ENCODE measurements around the gene TOM1L2. TPM values are rescaled to one million over a fixed set of nuclear protein-coding genes. Genes with fewer than 3 reads are reported as not detected.

Gene TOM1L2
- total and polyA plus RNA-seq, 9 donors = 18.5 to 40.1 (median 30.2) TPM

DNA sequence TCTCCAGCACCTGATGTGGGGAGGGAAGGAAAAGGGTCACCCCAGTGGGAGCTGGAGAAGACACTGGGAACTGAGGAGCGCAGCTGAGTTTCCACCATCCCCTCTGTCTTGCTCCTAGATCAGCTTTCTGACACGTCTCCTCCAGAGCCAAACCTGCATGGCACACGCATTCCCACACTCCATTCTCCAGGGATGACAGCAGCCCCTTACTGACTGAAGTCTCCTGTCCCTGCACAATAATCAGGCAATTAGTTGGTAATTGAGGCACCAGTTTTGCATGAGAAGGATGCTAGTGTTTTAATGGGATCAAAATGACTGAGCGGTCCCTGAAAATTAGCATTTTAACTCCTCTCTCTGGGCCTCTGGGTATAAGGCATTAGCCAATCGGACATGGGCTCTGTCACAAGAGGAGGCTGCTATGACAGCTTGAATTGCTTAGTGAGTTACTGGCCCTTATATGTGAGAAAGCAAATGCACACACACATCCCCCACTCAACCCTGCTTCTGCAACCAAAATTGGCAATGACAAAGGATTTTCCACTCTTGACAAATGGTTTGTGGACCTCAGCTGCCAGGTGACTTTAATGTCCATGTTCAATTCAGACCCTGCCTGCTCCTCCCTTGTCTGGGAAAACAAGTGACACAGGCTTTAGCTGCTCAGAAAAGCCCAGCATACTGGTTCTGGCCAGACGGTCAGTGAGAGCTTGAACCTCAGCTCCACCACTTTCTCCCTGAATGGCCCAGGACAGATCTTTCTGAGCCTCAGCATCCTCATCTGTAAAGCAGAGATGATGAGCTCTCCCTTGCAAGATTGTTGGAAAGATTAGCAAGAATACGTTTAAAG lies 78.2 kb downstream of the TOM1L2 start:
- peaks cover 70% of the 10 kb centered on the region for H3K36me3 ChIP-seq (ENCODE audit: control insufficient read depth, insufficient read depth, low read length)
- H3K27ac ChIP-seq (ENCODE audit: low read length) = no peak overlapping the region
- WGBS (ENCODE audit: insufficient coverage) = 86% methylated on average over 1 of the region's 7 CpGs
- DNase-seq = no peak
- H3K27me3 ChIP-seq (ENCODE audit: control insufficient read depth, insufficient read depth, low read length) = no peaks in the 10 kb centered on the region
- H3K4me1 ChIP-seq (ENCODE audit: control insufficient read depth, insufficient read depth, low read length) = no peaks in the 10 kb centered on the region
- H3K4me3 ChIP-seq (ENCODE audit: low read length) = no peak overlapping the region
- no peaks in the 10 kb centered on the region for H3K9me3 ChIP-seq (replicated peaks; ENCODE audit: control insufficient read depth, low read depth, low read length)

DNA sequence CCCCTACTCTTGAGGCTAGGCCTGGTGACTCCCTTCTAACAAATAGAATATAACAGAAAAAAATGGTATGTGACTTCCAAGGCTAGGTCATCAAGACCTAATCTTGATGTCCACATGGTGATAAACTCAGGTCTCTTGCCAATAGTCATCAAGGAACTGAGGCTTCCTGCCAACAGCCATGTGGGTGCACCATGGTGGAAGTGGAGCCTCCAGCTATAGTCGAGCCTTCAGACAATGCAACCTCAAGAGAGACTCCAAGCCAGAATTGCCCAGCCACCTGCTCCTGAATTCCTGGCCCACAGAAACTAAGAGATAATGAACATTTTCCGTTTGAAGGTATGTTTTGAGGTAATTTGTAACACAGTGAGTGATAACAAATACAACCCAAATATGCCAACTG lies 79.5 kb downstream of the TOM1L2 start:
- H3K4me1 ChIP-seq (ENCODE audit: control insufficient read depth, insufficient read depth, low read length) = peaks cover 8% of the 10 kb centered on the region
- peaks cover 73% of the 10 kb centered on the region for H3K36me3 ChIP-seq (ENCODE audit: control insufficient read depth, insufficient read depth, low read length)
- H3K27ac ChIP-seq (ENCODE audit: low read length) = no peak overlapping the region
- H3K9me3 ChIP-seq (replicated peaks; ENCODE audit: control insufficient read depth, low read depth, low read length) = no peaks in the 10 kb centered on the region
- H3K4me3 ChIP-seq (ENCODE audit: low read length) = no peak overlapping the region
- DNase-seq = no peak
- WGBS (ENCODE audit: insufficient coverage) = 80% methylated on average over 1 of the region's 2 CpGs
- H3K27me3 ChIP-seq (ENCODE audit: control insufficient read depth, insufficient read depth, low read length) = no peaks in the 10 kb centered on the region

DNA sequence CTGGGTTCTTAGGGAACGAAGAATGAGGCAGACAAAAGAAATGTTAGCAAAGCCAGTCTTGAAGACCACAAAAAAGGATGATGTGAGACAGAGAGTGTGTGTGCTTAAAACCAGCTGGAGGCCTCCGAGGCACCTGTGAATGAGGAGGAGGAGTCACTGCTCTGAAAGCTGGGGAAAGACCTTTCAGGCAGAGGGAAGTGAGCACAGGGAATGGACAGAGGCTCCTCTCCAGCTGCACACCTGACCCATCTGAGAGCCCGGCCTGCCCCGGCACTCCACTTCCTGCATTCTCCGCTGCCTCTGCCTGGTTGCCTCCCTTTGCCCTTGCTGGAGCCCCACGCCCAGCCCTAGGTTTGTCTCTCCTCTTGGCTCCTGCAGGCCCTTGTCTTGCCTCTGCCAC lies 80.2 kb downstream of the TOM1L2 start:
- 83% methylated on average over 5 of the region's 6 CpGs for WGBS (ENCODE audit: insufficient coverage)
- H3K27ac ChIP-seq (ENCODE audit: low read length) = no peak overlapping the region
- H3K9me3 ChIP-seq (replicated peaks; ENCODE audit: control insufficient read depth, low read depth, low read length) = no peaks in the 10 kb centered on the region
- H3K4me1 ChIP-seq (ENCODE audit: control insufficient read depth, insufficient read depth, low read length) = peaks cover 16% of the 10 kb centered on the region
- H3K4me3 ChIP-seq (ENCODE audit: low read length) = no peak overlapping the region
- no peak for DNase-seq
- H3K27me3 ChIP-seq (ENCODE audit: control insufficient read depth, insufficient read depth, low read length) = no peaks in the 10 kb centered on the region
- H3K36me3 ChIP-seq (ENCODE audit: control insufficient read depth, insufficient read depth, low read length) = peaks cover 73% of the 10 kb centered on the region

GRCh38 chr17:17890773-17891759 lies 81.1 kb downstream of the TOM1L2 start:
- H3K27ac ChIP-seq (ENCODE audit: low read length) = no peak overlapping the region
- peaks cover 64% of the 10 kb centered on the region for H3K36me3 ChIP-seq (ENCODE audit: control insufficient read depth, insufficient read depth, low read length)
- no peaks in the 10 kb centered on the region for H3K27me3 ChIP-seq (ENCODE audit: control insufficient read depth, insufficient read depth, low read length)
- H3K9me3 ChIP-seq (replicated peaks; ENCODE audit: control insufficient read depth, low read depth, low read length) = no peaks in the 10 kb centered on the region
- peaks cover 25% of the 10 kb centered on the region for H3K4me1 ChIP-seq (ENCODE audit: control insufficient read depth, insufficient read depth, low read length)
- 95% methylated on average over 3 of the region's 5 CpGs for WGBS (ENCODE audit: insufficient coverage)
- no peak overlapping the region for H3K4me3 ChIP-seq (ENCODE audit: low read length)
- DNase-seq = peak; percentile 41

DNA sequence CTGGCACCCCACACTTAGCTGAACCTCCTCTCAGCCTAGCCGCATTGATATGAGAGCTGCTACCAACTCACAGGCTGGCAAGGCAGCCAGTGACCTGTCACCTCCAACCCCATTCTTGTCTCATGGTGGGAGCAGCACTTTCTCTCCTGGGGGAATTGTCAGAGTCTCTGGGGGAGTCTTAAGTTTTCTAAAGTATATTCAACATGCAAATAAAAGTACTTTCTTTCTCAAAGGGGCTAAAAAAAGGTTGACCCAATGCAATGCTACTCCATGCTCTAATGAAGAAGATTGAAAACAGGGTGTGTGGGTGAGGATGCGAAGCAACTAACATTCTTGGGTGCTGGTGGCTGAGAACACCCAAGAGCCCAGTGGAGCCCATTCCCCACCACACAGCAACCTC lies 82.3 kb downstream of the TOM1L2 start:
- WGBS (ENCODE audit: insufficient coverage) = no CpG with 5 or more reads among the region's 2 CpGs
- peaks cover 34% of the 10 kb centered on the region for H3K4me1 ChIP-seq (ENCODE audit: control insufficient read depth, insufficient read depth, low read length)
- no peak for DNase-seq
- H3K27ac ChIP-seq (ENCODE audit: low read length) = no peak overlapping the region
- no peaks in the 10 kb centered on the region for H3K27me3 ChIP-seq (ENCODE audit: control insufficient read depth, insufficient read depth, low read length)
- no peaks in the 10 kb centered on the region for H3K9me3 ChIP-seq (replicated peaks; ENCODE audit: control insufficient read depth, low read depth, low read length)
- H3K36me3 ChIP-seq (ENCODE audit: control insufficient read depth, insufficient read depth, low read length) = peaks cover 53% of the 10 kb centered on the region
- H3K4me3 ChIP-seq (ENCODE audit: low read length) = no peak overlapping the region

DNA sequence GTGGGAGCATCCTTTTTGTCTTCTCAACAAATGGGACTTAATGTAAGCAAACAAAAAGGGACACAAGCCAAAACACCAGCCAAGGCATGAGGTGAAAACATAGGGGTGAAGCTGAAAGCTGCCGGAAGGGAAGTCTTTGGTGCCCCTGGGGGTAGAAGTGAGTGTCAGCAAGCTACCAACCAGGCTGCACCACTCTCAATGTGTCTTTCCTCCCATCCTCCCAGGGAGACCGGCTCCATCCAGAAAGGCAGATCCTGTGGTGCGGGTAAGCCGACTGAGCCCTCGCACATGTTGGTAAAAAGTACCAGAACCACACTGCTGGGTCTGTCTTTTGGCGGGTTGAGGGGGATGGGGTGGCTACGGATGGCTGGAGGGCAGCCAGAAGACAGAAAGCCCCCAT lies 83.4 kb downstream of the TOM1L2 start:
- H3K4me1 ChIP-seq (ENCODE audit: control insufficient read depth, insufficient read depth, low read length) = peaks cover 45% of the 10 kb centered on the region
- H3K27ac ChIP-seq (ENCODE audit: low read length) = no peak overlapping the region
- DNase-seq = no peak
- WGBS (ENCODE audit: insufficient coverage) = 53% methylated on average over 5 of the region's 7 CpGs
- H3K9me3 ChIP-seq (replicated peaks; ENCODE audit: control insufficient read depth, low read depth, low read length) = no peaks in the 10 kb centered on the region
- H3K36me3 ChIP-seq (ENCODE audit: control insufficient read depth, insufficient read depth, low read length) = peaks cover 51% of the 10 kb centered on the region
- H3K27me3 ChIP-seq (ENCODE audit: control insufficient read depth, insufficient read depth, low read length) = no peaks in the 10 kb centered on the region
- no peak overlapping the region for H3K4me3 ChIP-seq (ENCODE audit: low read length)

DNA sequence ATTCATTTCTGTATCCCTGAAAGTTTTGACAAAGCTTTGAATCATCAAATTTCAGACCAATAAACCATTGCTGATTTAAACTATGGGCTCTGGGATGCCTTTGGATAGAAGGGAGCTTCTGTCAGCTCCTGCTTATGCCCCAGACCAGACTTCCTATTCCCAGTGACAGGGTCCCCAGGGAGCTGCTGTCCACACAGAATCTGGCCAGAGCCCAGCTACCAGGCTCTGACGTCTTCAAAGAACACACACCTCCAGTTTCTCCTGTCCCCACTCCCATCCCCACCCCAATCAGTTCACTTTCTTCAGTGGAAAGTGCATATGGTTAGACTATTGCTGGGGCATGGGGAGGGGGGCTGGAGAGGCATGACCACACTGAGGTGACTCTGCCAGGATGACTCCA lies 83.8 kb downstream of the TOM1L2 start:
- Histone ChIP-seq H3K4me3 (ENCODE audit: low read length) (no peak overlapping the region), H3K4me1 (ENCODE audit: control insufficient read depth, insufficient read depth, low read length) (peaks cover 47% of the 10 kb centered on the region), H3K27ac (ENCODE audit: low read length) (no peak overlapping the region), H3K36me3 (ENCODE audit: control insufficient read depth, insufficient read depth, low read length) (peaks cover 50% of the 10 kb centered on the region), H3K9me3 (replicated peaks; ENCODE audit: control insufficient read depth, low read depth, low read length) (no peaks in the 10 kb centered on the region), H3K27me3 (ENCODE audit: control insufficient read depth, insufficient read depth, low read length) (no peaks in the 10 kb centered on the region)
- DNase-seq = no peak
- WGBS (ENCODE audit: insufficient coverage) = no CpG with 5 or more reads among the region's 1 CpG

- DNase-seq = no peak
- Histone ChIP-seq H3K4me1 (ENCODE audit: control insufficient read depth, insufficient read depth, low read length) (peaks cover 47% of the 10 kb centered on the region), H3K36me3 (ENCODE audit: control insufficient read depth, insufficient read depth, low read length) (peaks cover 47% of the 10 kb centered on the region), H3K4me3 (ENCODE audit: low read length) (no peak overlapping the region), H3K9me3 (replicated peaks; ENCODE audit: control insufficient read depth, low read depth, low read length) (no peaks in the 10 kb centered on the region), H3K27me3 (ENCODE audit: control insufficient read depth, insufficient read depth, low read length) (no peaks in the 10 kb centered on the region), H3K27ac (ENCODE audit: low read length) (no peak overlapping the region)
- WGBS (ENCODE audit: insufficient coverage) = 79% methylated on average over 3 of the region's 4 CpGs
These were observed 84.4 kb downstream of the TOM1L2 start for GRCh38 chr17:17887752-17888304.

GRCh38 chr17:17886726-17887125 lies 85.5 kb downstream of the TOM1L2 start:
- H3K4me1 ChIP-seq (ENCODE audit: control insufficient read depth, insufficient read depth, low read length) = peaks cover 47% of the 10 kb centered on the region
- no peaks in the 10 kb centered on the region for H3K27me3 ChIP-seq (ENCODE audit: control insufficient read depth, insufficient read depth, low read length)
- peaks cover 46% of the 10 kb centered on the region for H3K36me3 ChIP-seq (ENCODE audit: control insufficient read depth, insufficient read depth, low read length)
- no peaks in the 10 kb centered on the region for H3K9me3 ChIP-seq (replicated peaks; ENCODE audit: control insufficient read depth, low read depth, low read length)
- H3K27ac ChIP-seq (ENCODE audit: low read length) = peak overlapping the region; percentile 52
- WGBS (ENCODE audit: insufficient coverage) = 76% methylated on average over 4 of the region's 4 CpGs
- DNase-seq = peak; percentile 69
- H3K4me3 ChIP-seq (ENCODE audit: low read length) = no peak overlapping the region

- H3K36me3 ChIP-seq (ENCODE audit: control insufficient read depth, insufficient read depth, low read length) = peaks cover 45% of the 10 kb centered on the region
- peak overlapping the region; percentile 52 for H3K27ac ChIP-seq (ENCODE audit: low read length)
- WGBS (ENCODE audit: insufficient coverage) = 29% methylated on average over 1 of the region's 6 CpGs
- no peak overlapping the region for H3K4me3 ChIP-seq (ENCODE audit: low read length)
- H3K27me3 ChIP-seq (ENCODE audit: control insufficient read depth, insufficient read depth, low read length) = no peaks in the 10 kb centered on the region
- DNase-seq = peak; percentile 77
- H3K9me3 ChIP-seq (replicated peaks; ENCODE audit: control insufficient read depth, low read depth, low read length) = no peaks in the 10 kb centered on the region
- peaks cover 47% of the 10 kb centered on the region for H3K4me1 ChIP-seq (ENCODE audit: control insufficient read depth, insufficient read depth, low read length)
These were observed 86.0 kb downstream of the TOM1L2 start for GRCh38 chr17:17886226-17886625.
